Calu3 (cell line): ENCODE measurements around the gene OR51A2. TPM values are rescaled to one million over a fixed set of nuclear protein-coding genes. Genes with fewer than 3 reads are reported as not detected.

ENCODE experiments used
- BruUV-seq: library from RNA; stranded (reverse); fragments of 400-500 nt; replicated peaks from 2 replicates; lab custom pipeline; 2021; lab: Mats Ljungman, UMichigan
- CTCF ChIA-PET: fragments of 300-600 bp; sonication (Branson Sonifier 250); formaldehyde crosslinking; loops from one replicate; lab custom pipeline; 2022; ENCODE audit warnings: antibody characterized with exemption; lab: Charles Lee
- DNase-seq: peaks from one replicate; pipeline ENCODE4 v3.0.0; 2022
- H3K27ac Mint-ChIP-seq: one replicate; pipeline ENCODE4 v1.8.0; 2022; ENCODE audit warnings: mixed read lengths; ENCODE audit not compliant: unreplicated experiment
- H3K27me3 Mint-ChIP-seq: one replicate; pipeline ENCODE4 v1.8.0; 2022; ENCODE audit warnings: mixed read lengths; ENCODE audit not compliant: unreplicated experiment
- H3K36me3 Mint-ChIP-seq: one replicate; pipeline ENCODE4 v1.8.0; 2022; ENCODE audit warnings: mild to moderate bottlenecking, moderate library complexity, mixed read lengths; ENCODE audit not compliant: insufficient read depth, unreplicated experiment
- H3K4me1 Mint-ChIP-seq: one replicate; pipeline ENCODE4 v1.8.0; 2022; ENCODE audit warnings: mild to moderate bottlenecking, low read depth, mixed read lengths; ENCODE audit not compliant: unreplicated experiment
- H3K4me3 Mint-ChIP-seq: one replicate; pipeline ENCODE4 v1.8.0; 2022; ENCODE audit warnings: mild to moderate bottlenecking, low read depth, moderate library complexity, mixed read lengths; ENCODE audit not compliant: unreplicated experiment
- H3K9me3 Mint-ChIP-seq: one replicate; pipeline ENCODE4 v1.8.0; 2022; ENCODE audit warnings: low read depth, mixed read lengths; ENCODE audit not compliant: unreplicated experiment
- intact Hi-C: fragments of 100-400 bp; cut with micrococcal nuclease; formaldehyde crosslinking; loops from one replicate; pipeline ENCODE4 v1.10.0; 2022; ENCODE audit not compliant: unreplicated experiment
- total RNA-seq: library from RNA; stranded (reverse); gene quantifications from 2 replicates; pipeline ENCODE4 v1.2.3, GENCODE V29; 2022
- TF ChIP-seq, protein P1 (sequence below): fragments of 200-600 bp; IDR thresholded peaks from one replicate; pipeline ENCODE4 v1.8.0; 2022; ENCODE audit warnings: antibody characterized with exemption; ENCODE audit not compliant: unreplicated experiment

OR51A2 gene
- total RNA-seq, 1 experiment from 2014 or later: not detected

DNA sequence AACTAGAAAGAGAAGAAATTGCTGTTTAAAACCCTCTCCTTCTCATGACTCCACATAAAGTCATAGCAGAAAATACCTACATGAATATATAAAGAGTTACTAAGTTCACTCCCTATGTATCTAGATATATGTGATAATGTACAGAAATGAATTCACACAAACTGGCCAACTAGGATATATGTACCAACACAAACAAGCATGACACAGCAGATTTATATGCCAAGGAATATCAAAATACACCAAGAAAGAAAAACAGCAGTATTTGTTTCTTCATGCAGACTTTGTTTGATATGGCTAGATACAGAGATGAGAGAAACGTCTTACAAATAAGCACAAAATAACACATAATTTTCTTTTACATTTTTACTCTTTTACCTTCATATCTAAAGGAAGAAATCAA is 33.2 kb downstream of the OR51A2 start:
- DNase-seq: no peak
- H3K36me3 Mint-ChIP-seq: no peaks in the 10 kb centered on the region
- no TSS peak for BruUV-seq
- H3K27ac Mint-ChIP-seq: no peak overlapping the region
- CTCF ChIA-PET: no interaction called here
- peaks cover 6% of the 10 kb centered on the region for H3K9me3 Mint-ChIP-seq
- TF ChIP-seq, protein P1, sequence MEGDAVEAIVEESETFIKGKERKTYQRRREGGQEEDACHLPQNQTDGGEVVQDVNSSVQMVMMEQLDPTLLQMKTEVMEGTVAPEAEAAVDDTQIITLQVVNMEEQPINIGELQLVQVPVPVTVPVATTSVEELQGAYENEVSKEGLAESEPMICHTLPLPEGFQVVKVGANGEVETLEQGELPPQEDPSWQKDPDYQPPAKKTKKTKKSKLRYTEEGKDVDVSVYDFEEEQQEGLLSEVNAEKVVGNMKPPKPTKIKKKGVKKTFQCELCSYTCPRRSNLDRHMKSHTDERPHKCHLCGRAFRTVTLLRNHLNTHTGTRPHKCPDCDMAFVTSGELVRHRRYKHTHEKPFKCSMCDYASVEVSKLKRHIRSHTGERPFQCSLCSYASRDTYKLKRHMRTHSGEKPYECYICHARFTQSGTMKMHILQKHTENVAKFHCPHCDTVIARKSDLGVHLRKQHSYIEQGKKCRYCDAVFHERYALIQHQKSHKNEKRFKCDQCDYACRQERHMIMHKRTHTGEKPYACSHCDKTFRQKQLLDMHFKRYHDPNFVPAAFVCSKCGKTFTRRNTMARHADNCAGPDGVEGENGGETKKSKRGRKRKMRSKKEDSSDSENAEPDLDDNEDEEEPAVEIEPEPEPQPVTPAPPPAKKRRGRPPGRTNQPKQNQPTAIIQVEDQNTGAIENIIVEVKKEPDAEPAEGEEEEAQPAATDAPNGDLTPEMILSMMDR: no peak
- intact Hi-C loops: no loop called here
- no peaks in the 10 kb centered on the region for H3K27me3 Mint-ChIP-seq
- H3K4me3 Mint-ChIP-seq: no peak overlapping the region
- no peaks in the 10 kb centered on the region for H3K4me1 Mint-ChIP-seq

DNA sequence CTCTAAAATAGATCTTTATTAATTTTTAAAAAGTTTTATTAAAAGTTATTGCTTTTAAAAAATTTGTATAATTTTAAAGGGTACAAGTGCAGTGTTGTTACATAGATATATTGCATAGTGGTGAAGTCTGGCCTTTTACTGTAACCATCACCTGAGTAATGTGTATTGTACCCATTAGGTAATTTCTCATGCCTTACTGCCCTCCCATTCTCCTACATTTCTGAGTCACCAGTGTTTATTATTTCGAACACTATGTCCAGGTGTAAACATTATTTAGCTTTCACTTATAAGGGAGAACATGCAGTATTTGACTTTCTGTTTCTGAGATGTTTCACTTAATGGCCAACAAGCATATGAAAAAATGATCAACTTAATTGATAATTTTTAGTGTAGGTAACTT is 33.7 kb downstream of the OR51A2 start:
- no TSS peak for BruUV-seq
- CTCF ChIA-PET: no interaction called here
- H3K27me3 Mint-ChIP-seq: no peaks in the 10 kb centered on the region
- DNase-seq: no peak
- H3K4me3 Mint-ChIP-seq: no peak overlapping the region
- no peaks in the 10 kb centered on the region for H3K4me1 Mint-ChIP-seq
- intact Hi-C loops: no loop called here
- peaks cover 6% of the 10 kb centered on the region for H3K9me3 Mint-ChIP-seq
- no peaks in the 10 kb centered on the region for H3K36me3 Mint-ChIP-seq
- TF ChIP-seq, protein P1: no peak
- H3K27ac Mint-ChIP-seq: no peak overlapping the region

DNA sequence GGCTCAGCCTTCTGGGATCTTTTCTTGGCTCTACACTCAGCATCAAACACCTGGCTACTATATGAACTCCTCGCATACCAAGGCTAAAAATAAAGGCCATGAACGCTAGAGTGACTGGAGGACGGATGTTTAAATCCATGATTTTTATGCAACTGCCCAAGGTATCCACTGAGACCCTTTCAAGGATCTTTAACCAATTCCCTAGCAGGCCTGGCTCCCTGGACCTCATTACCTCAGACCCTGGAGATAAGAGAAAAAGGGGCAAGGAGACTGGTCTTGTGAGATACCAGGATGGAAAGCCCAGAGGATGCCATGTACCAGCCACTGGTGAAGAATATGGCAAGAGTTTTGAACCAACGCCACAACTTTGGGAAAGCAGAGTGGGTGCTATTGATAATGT is 36.3 kb downstream of the OR51A2 start, which contains the start of gene OR51G2:
Gene OR51G2 (minus strand): TSS at position 101 of the 400 bp plus-strand sequence. CDS start 3,687 bp downstream, outside the sequence.
- H3K27ac Mint-ChIP-seq: no peak within 1 kb of the TSS
- CTCF ChIA-PET: no interaction called here
- peaks cover 8% of the 10 kb centered on the region for H3K9me3 Mint-ChIP-seq
- no peaks in the 10 kb centered on the region for H3K36me3 Mint-ChIP-seq
- intact Hi-C loops: no loop called here
- no peak within 1 kb of the TSS for H3K4me3 Mint-ChIP-seq
- no TSS peak for BruUV-seq
- no peaks in the 10 kb centered on the region for H3K27me3 Mint-ChIP-seq
- DNase-seq: no peak
- TF ChIP-seq, protein P1: no peak
- H3K4me1 Mint-ChIP-seq: no peaks in the 10 kb centered on the region

DNA sequence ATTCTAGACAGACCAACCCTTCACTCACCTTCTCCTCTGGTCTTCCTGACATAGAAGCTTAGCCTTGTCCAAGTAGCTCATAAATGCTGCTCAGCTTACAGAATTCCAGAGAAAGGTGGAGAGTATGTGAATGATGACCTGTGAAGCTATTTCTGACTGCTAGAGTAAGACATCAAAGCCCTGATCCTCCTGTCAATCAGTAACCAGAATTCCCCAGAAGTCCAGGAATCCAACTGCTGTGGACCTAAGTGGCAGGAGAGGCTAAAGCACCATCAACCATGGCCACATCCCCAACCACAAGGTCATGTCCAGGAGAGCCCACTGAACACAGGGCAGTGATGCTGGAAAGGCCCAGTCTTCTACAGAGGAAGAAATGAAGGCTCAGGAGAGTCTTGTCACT is 38.9 kb downstream of the OR51A2 start:
- no TSS peak for BruUV-seq
- no peaks in the 10 kb centered on the region for H3K36me3 Mint-ChIP-seq
- TF ChIP-seq, protein P1: no peak
- no peaks in the 10 kb centered on the region for H3K4me1 Mint-ChIP-seq
- no peak overlapping the region for H3K27ac Mint-ChIP-seq
- H3K27me3 Mint-ChIP-seq: no peaks in the 10 kb centered on the region
- H3K9me3 Mint-ChIP-seq: peaks cover 2% of the 10 kb centered on the region
- H3K4me3 Mint-ChIP-seq: no peak overlapping the region
- no peak for DNase-seq
- CTCF ChIA-PET: interaction anchor here (0.6 kb wide), 1 partner anchor 10 kb away, joined by 8 read pairs; no protein-coding TSS in a partner anchor
- intact Hi-C loops: no loop called here

Other genes with a start within 250 kb of the OR51A2 start
- not detected in 2 replicates for gene OR51F1, start 185.8 kb downstream of the OR51A2 start, total RNA-seq
- gene OR52R1, start 151.3 kb downstream of the OR51A2 start, total RNA-seq: not detected in 2 replicates
- not detected in 2 replicates for gene OR51F2, start 134.4 kb downstream of the OR51A2 start, total RNA-seq
- gene OR51S1, start 106.5 kb downstream of the OR51A2 start, total RNA-seq: not detected in 2 replicates
- gene OR51T1, start 73.8 kb downstream of the OR51A2 start, total RNA-seq: not detected in 2 replicates
- gene OR51A7, start 51.9 kb downstream of the OR51A2 start, total RNA-seq: not detected in 2 replicates
- gene OR51G2, start 36.4 kb downstream of the OR51A2 start, total RNA-seq: not detected in 2 replicates
- not detected in 2 replicates for gene OR51G1, start 31.4 kb downstream of the OR51A2 start, total RNA-seq
- gene OR51A4, start 8.1 kb downstream of the OR51A2 start, total RNA-seq: not detected in 2 replicates
- not detected in 2 replicates for gene OR51L1, start 39.1 kb upstream of the OR51A2 start, total RNA-seq
- gene OR52J3, start 90.8 kb upstream of the OR51A2 start, total RNA-seq: not detected in 2 replicates
- gene OR52E2, start 103.9 kb upstream of the OR51A2 start, total RNA-seq: not detected in 2 replicates
- not detected in 2 replicates for gene OR52E1, start 113.9 kb upstream of the OR51A2 start, total RNA-seq
- gene OR52A5, start 182.6 kb upstream of the OR51A2 start, total RNA-seq: not detected in 2 replicates
- not detected in 2 replicates for gene OR52A1, start 199.0 kb upstream of the OR51A2 start, total RNA-seq
- not detected in 2 replicates for gene OR51V1, start 245.0 kb upstream of the OR51A2 start, total RNA-seq